ENCODE data around the gene ADORA3.

- TF ChIP-seq CTCF (IDR thresholded peaks at IDR 0.05; ENCODE audit: extremely low read depth in 1 of 2, insufficient read depth in 1 of 2, low read depth in 1 of 2, low read length in 2 of 2) (no peak), POLR2A (IDR thresholded peaks at IDR 0.05; ENCODE audit: low read depth, low read length) (no peak), POLR2AphosphoS5 (IDR thresholded peaks at IDR 0.05; ENCODE audit: insufficient read depth, low read depth, low read length) (no peak), EZH2 (IDR thresholded peaks at IDR 0.05; ENCODE audit: borderline replicate concordance, low read depth, low read length, severe bottlenecking) (no peak)
Measured at GRCh38 chr1:111483166-111483565, 20.3 kb downstream of the ADORA3 start.
